OCI-LY7 (cell line): ENCODE results near the gene CETP. TPM values are rescaled to one million over a fixed set of nuclear protein-coding genes. Genes with fewer than 3 reads are reported as not detected.
"Not testable (repeated sequence)": the region's sequence is repeated elsewhere in the genome, so short reads cannot be mapped to it uniquely, and the experiment has no call there.

Source experiments
- BruUV-seq: library from RNA; stranded (reverse); fragments of 400-500 nt; replicated peaks from 2 replicates; lab custom pipeline; 2021; lab: Mats Ljungman, UMichigan
- CTCF ChIA-PET: fragments of 300-600 bp; sonication (Branson Sonifier 250); formaldehyde crosslinking; loops from one replicate; lab custom pipeline; 2022; ENCODE audit warnings: antibody characterized with exemption; ENCODE audit not compliant: unreplicated experiment; lab: Charles Lee
- POLR2A ChIA-PET: fragments of 300-600 bp; sonication (Branson Sonifier 250); formaldehyde crosslinking; loops from one replicate; lab custom pipeline; 2022; ENCODE audit warnings: antibody characterized with exemption; lab: Charles Lee
- DNase-seq: peaks from one replicate; pipeline ENCODE4 v3.0.0-alpha.2; 2015; ENCODE audit warnings: low spot score
- H2AFZ ChIP-seq: fragments of 200-600 bp; sonication (generic), shearing (Covaris generic); 2 replicates; pipeline ENCODE4 v1.6.1; 2014; ENCODE audit warnings: mild to moderate bottlenecking, antibody characterized with exemption, low read length, moderate library complexity
- H3K27ac ChIP-seq: fragments of 200-600 bp; sonication (generic); 2 replicates; pipeline ENCODE4 v1.5.1; 2014; ENCODE audit warnings: mixed run types, low read depth, mild to moderate bottlenecking, moderate library complexity, low read length, inconsistent platforms; ENCODE audit not compliant: poor library complexity, severe bottlenecking
- H3K36me3 ChIP-seq: fragments of 200-600 bp; sonication (generic); 2 replicates; pipeline ENCODE4 v1.6.1; 2014; ENCODE audit warnings: mild to moderate bottlenecking, antibody characterized with exemption, low read length, moderate library complexity, mixed read lengths; ENCODE audit not compliant: insufficient read depth
- H3K4me1 ChIP-seq: fragments of 200-600 bp; sonication (generic); 2 replicates; pipeline ENCODE4 v1.5.1; 2014; ENCODE audit warnings: mild to moderate bottlenecking, low read length; ENCODE audit not compliant: insufficient read depth, poor library complexity, severe bottlenecking
- H3K4me2 ChIP-seq: fragments of 200-600 bp; sonication (generic); 2 replicates; pipeline ENCODE4 v1.6.1; 2014; ENCODE audit warnings: mild to moderate bottlenecking, low read length
- H3K4me3 ChIP-seq: fragments of 200-600 bp; sonication (generic); 2 replicates; pipeline ENCODE4 v1.5.1; 2014; ENCODE audit warnings: mild to moderate bottlenecking, low read depth, low read length; ENCODE audit not compliant: poor library complexity, severe bottlenecking
- H3K79me2 ChIP-seq: fragments of 200-600 bp; sonication (generic); 2 replicates; pipeline ENCODE4 v1.6.1; 2016; ENCODE audit warnings: low read depth, mild to moderate bottlenecking, low read length, moderate library complexity, mixed read lengths; ENCODE audit not compliant: insufficient read depth
- H3K9me2 ChIP-seq: fragments of 200-600 bp; sonication (generic); 2 replicates; pipeline ENCODE4 v1.6.1; 2016; ENCODE audit warnings: mild to moderate bottlenecking, low read length, mixed read lengths; ENCODE audit not compliant: insufficient read depth
- H3K9me3 ChIP-seq: fragments of 200-600 bp; sonication (generic); 2 replicates; pipeline ENCODE4 v1.6.1; 2014; ENCODE audit warnings: mild to moderate bottlenecking, mixed run types, low read length, mixed read lengths
- H4K20me1 ChIP-seq: fragments of 200-600 bp; sonication (generic); 2 replicates; pipeline ENCODE4 v1.6.1; 2014; ENCODE audit warnings: mild to moderate bottlenecking, antibody characterized with exemption, low read length, moderate library complexity, mixed read lengths; ENCODE audit not compliant: insufficient read depth
- EZH2phosphoT487 ChIP-seq: fragments of 200-600 bp; sonication (generic); IDR thresholded peaks from 2 replicates; pipeline ENCODE4 v1.6.1; 2018; ENCODE audit warnings: low read depth, borderline replicate concordance, mild to moderate bottlenecking, mixed run types, antibody characterized with exemption, low read length, moderate library complexity, mixed read lengths
- intact Hi-C: fragments of 100-400 bp; cut with micrococcal nuclease; formaldehyde crosslinking; loops from one replicate; pipeline ENCODE4 v1.10.0; 2022; ENCODE audit not compliant: unreplicated experiment
- total RNA-seq, 2 experiments: library from RNA; depleted of rRNA in 1 of 2; stranded (reverse); fragments of >200 nt in 1 of 2; shearing (Covaris generic) in 1 of 2; gene quantifications; 2 replicates each; pipeline ENCODE4 v1.2.3, GENCODE V29; 2014 to 2022
- TF ChIP-seq, protein P1 (sequence below): fragments of 200-600 bp; sonication (generic); conservative IDR thresholded peaks from 2 replicates; pipeline ENCODE4 v1.5.1; 2014; ENCODE audit warnings: mild to moderate bottlenecking, antibody characterized with exemption, low read length, moderate library complexity, mixed read lengths

The CETP gene
- total RNA-seq, 2 experiments from 2014 or later = 0.54 to 0.65 TPM

DNA sequence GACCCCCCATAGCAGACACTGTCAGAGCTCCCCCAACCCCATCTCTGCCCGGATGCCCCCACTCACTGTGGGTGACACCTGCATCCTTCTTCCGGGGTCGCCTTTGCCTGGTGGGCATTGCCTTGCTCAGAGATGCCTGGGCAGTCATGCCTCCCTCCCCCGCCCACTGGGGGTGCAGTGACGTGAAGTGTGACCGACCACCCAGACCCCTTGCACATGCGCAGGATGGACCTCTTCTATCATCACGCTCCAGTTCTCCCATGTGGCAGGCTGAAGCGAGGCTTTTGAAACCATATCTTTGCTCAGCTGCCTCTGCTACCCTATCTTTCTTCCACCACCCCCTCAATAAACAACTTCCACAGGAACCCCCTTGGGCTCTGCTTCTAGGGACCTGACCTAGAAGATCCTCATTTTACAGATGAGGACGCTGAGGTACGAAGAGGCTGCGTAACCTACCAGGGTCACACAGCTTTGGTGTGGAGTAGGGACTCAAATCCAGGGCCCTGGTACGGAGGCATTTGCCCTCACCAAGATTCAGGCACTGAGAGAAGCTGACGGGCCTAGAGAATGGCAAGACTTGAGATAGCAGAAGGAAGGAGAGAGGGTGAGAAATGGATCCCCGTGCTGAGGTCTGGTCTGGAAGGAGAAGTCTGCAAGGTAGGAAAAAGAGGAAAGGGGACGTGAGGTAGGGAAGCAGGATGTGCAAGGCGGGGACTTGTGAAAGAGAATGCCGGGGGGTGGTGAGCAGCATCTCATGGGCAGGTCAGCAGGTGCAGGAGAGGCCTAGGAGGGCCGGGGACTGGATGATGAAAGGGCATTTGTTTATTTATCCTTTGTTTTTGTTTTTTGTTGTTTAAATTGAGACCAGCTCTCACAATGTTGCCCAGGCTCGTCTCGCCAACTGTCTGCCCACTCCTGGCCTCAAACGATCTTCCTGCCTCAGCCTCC is 42.0 kb downstream of the CETP start:
- Histone ChIP-seq H3K27ac (peak overlapping the region; percentile 74), H4K20me1 (no peaks in the 10 kb centered on the region), H3K79me2 (peaks cover 83% of the 10 kb centered on the region), H3K4me3 (peak overlapping the region; percentile 43), H3K4me1 (peaks cover 76% of the 10 kb centered on the region), H3K36me3 (peaks cover 39% of the 10 kb centered on the region), H3K4me2 (peak overlapping the region; percentile 67), H3K9me2 (no peaks in the 10 kb centered on the region), H2AFZ (peak overlapping the region; percentile 13; the same call in 1 of the 2 replicates), H3K9me3 (no peaks in the 10 kb centered on the region)
- TF ChIP-seq, protein P1, sequence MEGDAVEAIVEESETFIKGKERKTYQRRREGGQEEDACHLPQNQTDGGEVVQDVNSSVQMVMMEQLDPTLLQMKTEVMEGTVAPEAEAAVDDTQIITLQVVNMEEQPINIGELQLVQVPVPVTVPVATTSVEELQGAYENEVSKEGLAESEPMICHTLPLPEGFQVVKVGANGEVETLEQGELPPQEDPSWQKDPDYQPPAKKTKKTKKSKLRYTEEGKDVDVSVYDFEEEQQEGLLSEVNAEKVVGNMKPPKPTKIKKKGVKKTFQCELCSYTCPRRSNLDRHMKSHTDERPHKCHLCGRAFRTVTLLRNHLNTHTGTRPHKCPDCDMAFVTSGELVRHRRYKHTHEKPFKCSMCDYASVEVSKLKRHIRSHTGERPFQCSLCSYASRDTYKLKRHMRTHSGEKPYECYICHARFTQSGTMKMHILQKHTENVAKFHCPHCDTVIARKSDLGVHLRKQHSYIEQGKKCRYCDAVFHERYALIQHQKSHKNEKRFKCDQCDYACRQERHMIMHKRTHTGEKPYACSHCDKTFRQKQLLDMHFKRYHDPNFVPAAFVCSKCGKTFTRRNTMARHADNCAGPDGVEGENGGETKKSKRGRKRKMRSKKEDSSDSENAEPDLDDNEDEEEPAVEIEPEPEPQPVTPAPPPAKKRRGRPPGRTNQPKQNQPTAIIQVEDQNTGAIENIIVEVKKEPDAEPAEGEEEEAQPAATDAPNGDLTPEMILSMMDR = no peak
- TF ChIP-seq EZH2phosphoT487 = no peak
- POLR2A ChIA-PET = interaction anchor here (0.6 to 2.7 kb wide), 7 partner anchors 8 to 135 kb away, joined by 3 to 23 read pairs (median 3); no protein-coding TSS in a partner anchor
- no TSS peak for BruUV-seq
- CTCF ChIA-PET = no interaction called here
- peak; percentile 76 for DNase-seq
- intact Hi-C loops = loop anchor here (1.0 kb wide), 2 partner anchors 14 to 36 kb away; partner anchors contain the start of gene NLRC5

- H3K9me2 ChIP-seq = no peaks in the 10 kb centered on the region
- H3K4me2 ChIP-seq = peak overlapping the region; percentile 67
- POLR2A ChIA-PET = interaction anchor here (0.6 to 2.7 kb wide), 10 partner anchors 9 to 136 kb away, joined by 3 to 23 read pairs (median 3); no protein-coding TSS in a partner anchor
- no peak for DNase-seq
- H3K9me3 ChIP-seq = no peaks in the 10 kb centered on the region
- CTCF ChIA-PET = interaction anchor here (0.5 kb wide), 1 partner anchor 37 kb away, joined by 4 read pairs; no protein-coding TSS in a partner anchor
- H3K79me2 ChIP-seq = peaks cover 83% of the 10 kb centered on the region
- peaks cover 42% of the 10 kb centered on the region for H3K36me3 ChIP-seq
- intact Hi-C loops = no loop called here
- no TSS peak for BruUV-seq
- H2AFZ ChIP-seq = no peak overlapping the region; the same call in 1 of the 2 replicates
- TF ChIP-seq, protein P1 = no peak
- no peak for TF ChIP-seq EZH2phosphoT487
- H4K20me1 ChIP-seq = no peaks in the 10 kb centered on the region
- H3K4me1 ChIP-seq = peaks cover 72% of the 10 kb centered on the region
- peak overlapping the region; percentile 43 for H3K4me3 ChIP-seq
- peak overlapping the region; percentile 74 for H3K27ac ChIP-seq
These were observed 42.9 kb downstream of the CETP start for GRCh38 chr16:57004387-57005250.

DNA sequence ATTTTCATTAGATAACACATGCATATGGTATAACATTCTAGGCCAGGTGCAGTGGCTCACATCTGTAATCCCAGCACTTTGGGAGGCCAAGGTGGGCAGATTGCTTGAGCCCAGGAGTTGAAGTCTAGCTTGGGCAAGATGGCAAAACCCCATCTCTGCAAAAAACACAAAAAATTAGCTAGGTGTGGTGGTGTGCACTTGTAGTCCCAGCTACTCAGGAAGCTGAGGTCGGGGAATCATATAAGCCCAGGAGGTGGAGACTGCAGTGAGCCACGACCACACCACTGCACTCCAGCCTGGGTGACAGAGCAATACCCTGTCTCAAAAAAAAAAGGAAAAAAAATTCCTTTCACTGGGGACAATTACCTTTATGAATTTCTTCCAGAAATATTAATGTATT is 43.8 kb downstream of the CETP start:
- H3K9me3 ChIP-seq, H4K20me1 ChIP-seq, H2AFZ ChIP-seq, BruUV-seq, H3K9me2 ChIP-seq, intact Hi-C loops, DNase-seq: not testable (repeated sequence)
- H3K27ac ChIP-seq = peak overlapping the region; percentile 74
- peak overlapping the region; percentile 43 for H3K4me3 ChIP-seq
- ChIA-PET CTCF (interaction anchor here (0.9 kb wide), 1 partner anchor 39 kb away, joined by 3 read pairs; no protein-coding TSS in a partner anchor), POLR2A (interaction anchor here (0.6 to 2.7 kb wide), 7 partner anchors 21 to 35 kb away, joined by 3 to 23 read pairs (median 3); no protein-coding TSS in a partner anchor)
- H3K79me2 ChIP-seq = peaks cover 83% of the 10 kb centered on the region
- peaks cover 45% of the 10 kb centered on the region for H3K36me3 ChIP-seq
- H3K4me1 ChIP-seq = peaks cover 72% of the 10 kb centered on the region
- peak overlapping the region; percentile 67 for H3K4me2 ChIP-seq
